GM23338 (cell line): ENCODE results near the gene RNF220. TPM values are rescaled to one million over a fixed set of nuclear protein-coding genes. Genes with fewer than 3 reads are reported as not detected.

ENCODE experiments used
- ATAC-seq: fragments of 200-7000 bp; cut with Tn5 transposase; 3 replicates; pipeline ENCODE4 v1.9.1; 2020
- DNase-seq: peaks from one replicate; pipeline ENCODE4 v3.0.0-alpha.2; 2015; ENCODE audit warnings: low spot score
- H2AFZ ChIP-seq: fragments of 200-600 bp; sonication (generic); 2 replicates; pipeline ENCODE4 v1.8.0; 2016; ENCODE audit warnings: antibody characterized with exemption, mild to moderate bottlenecking, moderate library complexity
- H3F3A ChIP-seq: fragments of 200-600 bp; sonication (generic); replicated peaks from 2 replicates; pipeline ENCODE4 v1.8.0; 2017; ENCODE audit warnings: antibody characterized with exemption, mixed run types, low read depth
- H3K27ac ChIP-seq: fragments of 200-600 bp; sonication (generic); 2 replicates; pipeline ENCODE4 v1.6.1; 2016; ENCODE audit warnings: low read depth
- H3K27me3 ChIP-seq: fragments of 200-600 bp; sonication (generic); 2 replicates; pipeline ENCODE4 v1.8.0; 2016; ENCODE audit warnings: mild to moderate bottlenecking, mixed run types, moderate library complexity; ENCODE audit not compliant: insufficient read depth
- H3K36me3 ChIP-seq: fragments of 200-600 bp; sonication (generic); 2 replicates; pipeline ENCODE4 v1.8.0; 2016; ENCODE audit warnings: mild to moderate bottlenecking; ENCODE audit not compliant: insufficient read depth
- H3K4me1 ChIP-seq: fragments of 200-600 bp; sonication (generic); 2 replicates; pipeline ENCODE4 v1.8.0; 2016; ENCODE audit warnings: mild to moderate bottlenecking, moderate library complexity; ENCODE audit not compliant: insufficient read depth
- H3K4me2 ChIP-seq: fragments of 200-600 bp; sonication (generic); 2 replicates; pipeline ENCODE4 v1.7.1; 2017; ENCODE audit warnings: mixed run types
- H3K4me3 ChIP-seq: fragments of 200-600 bp; sonication (generic); 2 replicates; pipeline ENCODE4 v1.6.1; 2016; ENCODE audit warnings: mixed run types
- H3K79me2 ChIP-seq: fragments of 200-600 bp; sonication (generic); replicated peaks from 2 replicates; pipeline ENCODE4 v1.8.0; 2017; ENCODE audit warnings: mild to moderate bottlenecking; ENCODE audit not compliant: insufficient read depth
- H3K9me2 ChIP-seq: fragments of 200-600 bp; sonication (generic); 2 replicates; pipeline ENCODE4 v1.8.0; 2017; ENCODE audit not compliant: insufficient read depth
- H4K20me1 ChIP-seq: fragments of 200-600 bp; sonication (generic); replicated peaks from 2 replicates; pipeline ENCODE4 v1.8.0; 2017; ENCODE audit warnings: mild to moderate bottlenecking; ENCODE audit not compliant: insufficient read depth
- H3K27ac Mint-ChIP-seq: 2 replicates; pipeline ENCODE4 v1.8.0; 2020; ENCODE audit warnings: inconsistent platforms, mild to moderate bottlenecking, moderate library complexity, mixed read lengths
- H3K27me3 Mint-ChIP-seq: 3 replicates; pipeline ENCODE4 v1.8.0; 2022; ENCODE audit warnings: low read depth, mild to moderate bottlenecking, moderate library complexity, mixed read lengths, inconsistent platforms; ENCODE audit not compliant: insufficient read depth, poor library complexity
- H3K36me3 Mint-ChIP-seq: 3 replicates; pipeline ENCODE4 v1.8.0; 2021; ENCODE audit warnings: low read depth, mild to moderate bottlenecking, inconsistent platforms, moderate library complexity, mixed read lengths
- H3K4me1 Mint-ChIP-seq: 3 replicates; pipeline ENCODE4 v1.8.0; 2020; ENCODE audit warnings: mild to moderate bottlenecking, inconsistent platforms, mixed read lengths
- H3K4me3 Mint-ChIP-seq: 3 replicates; pipeline ENCODE4 v1.8.0; 2021; ENCODE audit warnings: moderate library complexity, mild to moderate bottlenecking, inconsistent platforms, mixed read lengths
- H3K9me3 Mint-ChIP-seq: 3 replicates; pipeline ENCODE4 v1.8.0; 2020; ENCODE audit warnings: moderate library complexity, mild to moderate bottlenecking, inconsistent platforms, mixed read lengths
- CREB1 ChIP-seq: fragments of 250-450 bp; sonication (Bioruptor Pico); IDR thresholded peaks from 2 replicates; pipeline ENCODE4 v1.5.0; 2020; ENCODE audit warnings: low read depth, mild to moderate bottlenecking, moderate library complexity
- CTCF ChIP-seq, 2 experiments: fragments of 200-600 bp in 1 of 2; sonication (generic) in 1 of 2; conservative IDR thresholded peaks; 2 replicates each; pipeline versions ENCODE4 v1.5.1 to v1.6.1; 2016 to 2017; ENCODE audit warnings: antibody characterized with exemption in 2 of 2, low read depth in 2 of 2, mild to moderate bottlenecking in 2 of 2, moderate library complexity in 1 of 2
- ETS1 ChIP-seq: IDR thresholded peaks from 2 replicates; pipeline ENCODE4 v1.6.1; 2016; ENCODE audit warnings: antibody characterized with exemption
- EZH2 ChIP-seq: fragments of 200-600 bp; sonication (generic); IDR thresholded peaks from one replicate; pipeline ENCODE4 v1.8.0; 2017; ENCODE audit warnings: antibody characterized with exemption, mild to moderate bottlenecking, low read depth; ENCODE audit not compliant: unreplicated experiment
- EZH2phosphoT487 ChIP-seq: fragments of 200-600 bp; sonication (generic); IDR thresholded peaks from one replicate; pipeline ENCODE4 v1.8.1; 2018; ENCODE audit warnings: antibody characterized with exemption; ENCODE audit not compliant: unreplicated experiment
- JUNB ChIP-seq: IDR thresholded peaks from one replicate; pipeline ENCODE4 v1.6.1; 2016; ENCODE audit warnings: antibody characterized with exemption; ENCODE audit not compliant: unreplicated experiment
- NANOG ChIP-seq: IDR thresholded peaks from 2 replicates; pipeline ENCODE4 v1.6.1; 2016; ENCODE audit warnings: antibody characterized with exemption, borderline replicate concordance
- POLR2AphosphoS5 ChIP-seq: IDR thresholded peaks from 2 replicates; pipeline ENCODE4 v1.6.1; 2016; ENCODE audit warnings: antibody characterized with exemption, low read depth
- REST ChIP-seq: IDR thresholded peaks from one replicate; pipeline ENCODE4 v1.6.1; 2018; ENCODE audit warnings: antibody characterized with exemption; ENCODE audit not compliant: unreplicated experiment
- STAT1 ChIP-seq: IDR thresholded peaks from one replicate; pipeline ENCODE4 v1.6.1; 2016; ENCODE audit warnings: antibody characterized with exemption; ENCODE audit not compliant: unreplicated experiment
- ZNF114 ChIP-seq: fragments of 250-450 bp; sonication (Bioruptor Pico); IDR thresholded peaks from 2 replicates; pipeline ENCODE4 v1.5.0; 2020; ENCODE audit warnings: mild to moderate bottlenecking, moderate library complexity
- ZNF331 ChIP-seq: fragments of 250-450 bp; sonication (Bioruptor Pico); IDR thresholded peaks from 2 replicates; pipeline ENCODE4 v1.5.0; 2020; ENCODE audit warnings: low read depth, mild to moderate bottlenecking, moderate library complexity
- polyA plus RNA-seq: library from polyadenylated mRNA; unstranded; fragments of >200 nt; fragmentation: Nextera tagmentation; extraction: Ambion mirVana; gene quantifications from 2 replicates; pipeline ENCODE4 v1.2.1, GENCODE V29; 2016
- total RNA-seq: library from RNA; depleted of rRNA; stranded (reverse); fragments of >200 nt; shearing (Covaris generic); gene quantifications from 2 replicates; pipeline ENCODE4 v1.2.3, GENCODE V29; 2014

Gene RNF220
- total and polyA plus RNA-seq, 2 experiments from 2014 or later, result 72.8 to 168 TPM

- H3K36me3 Mint-ChIP-seq, result peaks cover 10% of the 10 kb centered on the region; the same call in 2 of the 3 replicates
- no peak for TF ChIP-seq NANOG
- H3K4me1 ChIP-seq, result peaks cover 26% of the 10 kb centered on the region
- ATAC-seq (no peak), DNase-seq (no peak)
- peaks cover 3% of the 10 kb centered on the region; the same call in 1 of the 2 replicates for H3F3A ChIP-seq
- H3K4me3 Mint-ChIP-seq, result no peak overlapping the region
- peaks cover 14% of the 10 kb centered on the region for H3K27me3 Mint-ChIP-seq
- no peak overlapping the region for H3K27ac Mint-ChIP-seq
- peaks cover 35% of the 10 kb centered on the region for H3K4me1 Mint-ChIP-seq
- H3K9me3 Mint-ChIP-seq, result no peaks in the 10 kb centered on the region; the same call in 2 of the 3 replicates
- H4K20me1 ChIP-seq, result no peaks in the 10 kb centered on the region
- H3K4me2 ChIP-seq, result no peak overlapping the region
- H3K27ac ChIP-seq, result no peak overlapping the region
- H3K36me3 ChIP-seq, result no peaks in the 10 kb centered on the region
- no peaks in the 10 kb centered on the region for H3K27me3 ChIP-seq
- no peak overlapping the region for H3K4me3 ChIP-seq
- H2AFZ ChIP-seq, result no peak overlapping the region
- 0 out of 2 replicates have a peak, but pooled peaks cover 17% of the 10 kb centered on the region for H3K9me2 ChIP-seq
- peaks cover 10% of the 10 kb centered on the region for H3K79me2 ChIP-seq
Observed at GRCh38 chr1:44549510-44549909, 144.5 kb downstream of the RNF220 start.

GRCh38 chr1:44553127-44553758 is 148.2 kb downstream of the RNF220 start:
- Histone ChIP-seq H3F3A (no peaks in the 10 kb centered on the region), H3K9me2 (0 out of 2 replicates have a peak, but pooled peaks cover 5% of the 10 kb centered on the region), H2AFZ (no peak overlapping the region), H4K20me1 (no peaks in the 10 kb centered on the region), H3K4me3 (no peak overlapping the region), H3K36me3 (no peaks in the 10 kb centered on the region), H3K4me2 (no peak overlapping the region), H3K27me3 (no peaks in the 10 kb centered on the region), H3K79me2 (no peaks in the 10 kb centered on the region), H3K4me1 (peaks cover 14% of the 10 kb centered on the region; the same call in 1 of the 2 replicates), H3K27ac (no peak overlapping the region)
- Mint-ChIP-seq H3K9me3 (no peaks in the 10 kb centered on the region; the same call in 2 of the 3 replicates), H3K27ac (no peak overlapping the region), H3K4me3 (no peak overlapping the region), H3K27me3 (peaks cover 9% of the 10 kb centered on the region), H3K36me3 (no peaks in the 10 kb centered on the region; the same call in 2 of the 3 replicates), H3K4me1 (peaks cover 27% of the 10 kb centered on the region)
- DNase-seq (no peak), ATAC-seq (peak; percentile 25; the same call in 2 of the 3 replicates)
- TF ChIP-seq REST, result no peak
- no peak for TF ChIP-seq ETS1
- TF ChIP-seq POLR2AphosphoS5, result no peak
- no peak for TF ChIP-seq EZH2
- TF ChIP-seq EZH2phosphoT487, result no peak
- no peak for TF ChIP-seq CREB1 (CRISPR knock-in tag)
- TF ChIP-seq STAT1, result no peak
- no peak for TF ChIP-seq JUNB
- no peak for TF ChIP-seq CTCF (conservative IDR thresholded peaks at IDR 0.05; ENCODE audit: low read depth in 2 of 2)
- TF ChIP-seq NANOG, result no peak
- no peak for TF ChIP-seq ZNF114 (CRISPR knock-in tag)
- TF ChIP-seq ZNF331, result no peak
